Stomach (tissue), 9 donors: Measurements from ENCODE around the gene PMVK. TPM values are rescaled to one million over a fixed set of nuclear protein-coding genes. Genes with fewer than 3 reads are reported as not detected.

Experiments
- DNase-seq, 2 donors: peaks; one replicate each; pipeline versions ENCODE4 v3.0.0 to v3.0.0-alpha.2; 2013 to 2019
- H3K27ac ChIP-seq, 5 donors: fragments of 200-600 bp in 4 of 5; sonication (generic) in 4 of 5; one replicate each; pipeline ENCODE4 v1.5.1; 2013 to 2019; ENCODE audit warnings: mild to moderate bottlenecking in 1 of 5, moderate library complexity in 1 of 5
- H3K27me3 ChIP-seq, 3 donors: fragments of 200-600 bp; sonication (generic); one replicate each; pipeline ENCODE4 v1.5.1; 2017 to 2019; ENCODE audit warnings: mixed run types in 1 of 3
- H3K36me3 ChIP-seq, 4 donors: fragments of 200-600 bp; sonication (generic); 1 replicate in 3 of 4; 2 replicates in 1 of 4; pipeline ENCODE4 v1.5.1; 2016 to 2019
- H3K4me1 ChIP-seq, 4 donors: fragments of 200-600 bp; sonication (generic); one replicate each; pipeline ENCODE4 v1.5.1; 2016 to 2019
- H3K4me3 ChIP-seq, 4 donors: fragments of 200-600 bp; sonication (generic) in 3 of 4; one replicate each; pipeline ENCODE4 v1.5.1; 2016 to 2019; ENCODE audit warnings: mild to moderate bottlenecking in 1 of 4
- H3K9me3 ChIP-seq, 4 donors: fragments of 200-600 bp; sonication (generic); one replicate each; pipeline ENCODE4 v1.5.1; 2016 to 2019
- EP300 ChIP-seq: sonication (generic); formaldehyde crosslinking; IDR thresholded peaks from one replicate; pipeline ENCODE4 v1.6.1; 2017; ENCODE audit warnings: antibody characterized with exemption
- POLR2A ChIP-seq, 4 donors: fragments of 450-650 bp; IDR thresholded peaks; one replicate each; pipeline ENCODE4 v1.6.1; 2016; ENCODE audit warnings: antibody characterized with exemption in 4 of 4, control low read depth in 2 of 4, mild to moderate bottlenecking in 1 of 4, moderate library complexity in 1 of 4
- POLR2AphosphoS5 ChIP-seq, 3 donors: sonication (generic); formaldehyde crosslinking; IDR thresholded peaks; one replicate each; pipeline ENCODE4 v1.6.1; 2016; ENCODE audit warnings: antibody characterized with exemption in 3 of 3
- WGBS, 5 donors: extraction: QIAGEN DNeasy Blood & Tissue Kit in 3 of 5; methylation state at CpG; one replicate each; pipeline versions ENCODE4 v1.1.5 to v1.1.7; 2013 to 2018; 5-methylcytosine and 5-hydroxymethylcytosine counted together
- intact Hi-C: fragments of 100-400 bp; cut with DNase I; formaldehyde crosslinking; loops from one replicate; pipeline ENCODE4 v1.15.1; 2023; ENCODE audit warnings: low total_unique reads
- polyA plus RNA-seq, 3 donors: library from polyadenylated mRNA; stranded (reverse); fragments of 200-250 nt; gene quantifications; one replicate each; pipeline ENCODE4 v1.2.3, GENCODE V29; 2013
- total RNA-seq, 5 donors: library from RNA; depleted of rRNA; stranded (reverse); fragments of >200 nt; gene quantifications; one replicate each; pipeline versions ENCODE4 v1.1.0 to v1.2.3, GENCODE V29; 2014 to 2016
- TF ChIP-seq, protein P1 (sequence below), 7 experiments: fragments of 450-650 bp in 4 of 7; fragments of 200-600 bp in 3 of 7; sonication (generic) in 3 of 7; IDR thresholded peaks; one replicate each; pipeline ENCODE4 v1.5.1; 2016 to 2019; ENCODE audit warnings: antibody characterized with exemption in 7 of 7, control low read depth in 2 of 7, mild to moderate bottlenecking in 1 of 7
- donor health status: healthy with polysubstance abuse.
- donor health status: Bipolar disorder and iron deficiency.
- donor health status: healthy.

Gene PMVK
- total and polyA plus RNA-seq, 8 donors: 10.1 to 57.1 (median 41.1) TPM

DNA sequence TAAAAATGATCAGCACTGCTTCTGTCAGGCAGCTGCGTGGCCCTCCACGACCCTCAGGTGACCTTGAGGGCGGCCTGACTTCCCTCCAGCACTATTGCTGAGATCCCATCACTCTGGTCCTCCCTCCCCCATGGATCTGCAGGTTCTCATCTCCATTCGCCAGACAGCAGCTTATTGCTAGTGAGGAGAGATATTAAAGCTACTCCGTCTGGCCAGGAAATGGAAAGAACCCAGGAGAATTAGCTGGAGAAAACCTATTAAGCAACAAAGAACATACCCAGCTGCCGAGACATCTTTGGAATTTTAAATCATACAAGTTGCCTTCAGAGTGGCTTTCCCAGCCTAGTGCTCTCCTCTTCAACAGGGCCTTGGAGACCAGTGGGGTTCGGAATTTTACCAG lies 40.7 kb downstream of the PMVK start:
- 65 to 75% (median 70%) methylated on average over 7 of the region's 7 CpGs for WGBS, 5 donors
- no peak for DNase-seq
- no peak overlapping the region for H3K4me3 ChIP-seq

DNA sequence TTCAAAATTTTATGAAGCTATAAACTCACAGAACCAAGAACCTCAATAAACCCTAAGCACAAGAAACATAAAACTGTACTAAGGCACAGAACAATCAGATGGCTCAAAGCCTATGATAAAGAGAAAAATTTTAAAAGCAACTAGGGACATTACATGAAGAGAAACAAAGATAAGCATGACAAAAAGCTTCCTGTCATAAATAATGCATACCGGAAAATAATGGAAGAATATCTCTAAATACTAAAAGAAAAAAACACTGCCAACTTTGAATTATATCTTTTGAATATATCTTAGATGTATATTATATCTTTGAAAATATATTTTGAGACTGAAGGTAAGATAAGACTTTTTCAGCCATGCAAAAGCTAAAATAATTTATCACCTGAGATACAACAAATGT lies 45.1 kb downstream of the PMVK start:
- Histone ChIP-seq H3K9me3 (no peaks in the 10 kb centered on the region), H3K4me1 (no peaks in the 10 kb centered on the region), H3K36me3 (no peaks in the 10 kb centered on the region), H3K27ac (no peak overlapping the region), H3K27me3 (peaks cover 0 to 8% (median 0%) of the 10 kb centered on the region in 3 donors), H3K4me3 (no peak overlapping the region)
- no peak for DNase-seq
- WGBS, 5 donors: 39 to 80% (median 69%) methylated on average over 1 of the region's 1 CpG
- TF ChIP-seq EP300: no peak
- TF ChIP-seq, protein P1, sequence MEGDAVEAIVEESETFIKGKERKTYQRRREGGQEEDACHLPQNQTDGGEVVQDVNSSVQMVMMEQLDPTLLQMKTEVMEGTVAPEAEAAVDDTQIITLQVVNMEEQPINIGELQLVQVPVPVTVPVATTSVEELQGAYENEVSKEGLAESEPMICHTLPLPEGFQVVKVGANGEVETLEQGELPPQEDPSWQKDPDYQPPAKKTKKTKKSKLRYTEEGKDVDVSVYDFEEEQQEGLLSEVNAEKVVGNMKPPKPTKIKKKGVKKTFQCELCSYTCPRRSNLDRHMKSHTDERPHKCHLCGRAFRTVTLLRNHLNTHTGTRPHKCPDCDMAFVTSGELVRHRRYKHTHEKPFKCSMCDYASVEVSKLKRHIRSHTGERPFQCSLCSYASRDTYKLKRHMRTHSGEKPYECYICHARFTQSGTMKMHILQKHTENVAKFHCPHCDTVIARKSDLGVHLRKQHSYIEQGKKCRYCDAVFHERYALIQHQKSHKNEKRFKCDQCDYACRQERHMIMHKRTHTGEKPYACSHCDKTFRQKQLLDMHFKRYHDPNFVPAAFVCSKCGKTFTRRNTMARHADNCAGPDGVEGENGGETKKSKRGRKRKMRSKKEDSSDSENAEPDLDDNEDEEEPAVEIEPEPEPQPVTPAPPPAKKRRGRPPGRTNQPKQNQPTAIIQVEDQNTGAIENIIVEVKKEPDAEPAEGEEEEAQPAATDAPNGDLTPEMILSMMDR (IDR thresholded peaks at IDR 0.05): no peak
- TF ChIP-seq POLR2A (IDR thresholded peaks at IDR 0.05): no peak
- no peak for TF ChIP-seq POLR2AphosphoS5 (IDR thresholded peaks at IDR 0.05)
- intact Hi-C loops: no loop called here

More for the DNA sequence above, 40.7 kb downstream of the PMVK start:
- no peaks in the 10 kb centered on the region for H3K27me3 ChIP-seq
- no peaks in the 10 kb centered on the region for H3K36me3 ChIP-seq
- no peaks in the 10 kb centered on the region for H3K9me3 ChIP-seq
- no peaks in the 10 kb centered on the region for H3K4me1 ChIP-seq
- no peak overlapping the region for H3K27ac ChIP-seq
- TF ChIP-seq, protein P1 (IDR thresholded peaks at IDR 0.05): no peak
- no peak for TF ChIP-seq POLR2A (IDR thresholded peaks at IDR 0.05)
- no peak for TF ChIP-seq EP300
- TF ChIP-seq POLR2AphosphoS5 (IDR thresholded peaks at IDR 0.05): no peak
- intact Hi-C loops: no loop called here

DNA sequence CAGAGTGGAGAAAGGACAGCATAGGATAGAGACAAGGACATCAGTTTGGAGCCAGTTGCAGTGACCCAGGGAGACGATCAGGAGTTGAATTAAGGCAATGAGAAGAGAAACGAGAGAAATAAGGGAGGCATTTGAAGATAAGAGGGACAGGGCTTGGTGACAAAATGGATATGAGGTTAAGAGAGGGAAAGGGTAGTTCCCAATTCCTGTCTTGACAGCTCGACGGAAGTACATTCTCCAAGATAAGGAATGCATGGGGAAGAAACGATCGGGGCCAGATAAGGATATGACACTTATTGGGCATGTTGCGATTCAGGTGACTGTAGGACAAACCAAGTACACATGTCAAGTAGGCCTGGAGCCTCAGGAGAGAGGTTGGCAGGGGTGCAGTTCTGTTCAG lies 47.8 kb downstream of the PMVK start:
- Histone ChIP-seq H3K9me3 (no peaks in the 10 kb centered on the region), H3K4me3 (no peak overlapping the region), H3K27me3 (peaks cover 0 to 8% (median 0%) of the 10 kb centered on the region in 3 donors), H3K27ac (no peak overlapping the region), H3K36me3 (no peaks in the 10 kb centered on the region), H3K4me1 (no peaks in the 10 kb centered on the region)
- 66 to 77% (median 73%) methylated on average over 7 of the region's 7 CpGs for WGBS, 5 donors
- TF ChIP-seq EP300 (no peak), POLR2A (IDR thresholded peaks at IDR 0.05) (no peak), POLR2AphosphoS5 (IDR thresholded peaks at IDR 0.05) (no peak)
- TF ChIP-seq, protein P1 (IDR thresholded peaks at IDR 0.05): no peak
- intact Hi-C loops: no loop called here
- no peak for DNase-seq

DNA sequence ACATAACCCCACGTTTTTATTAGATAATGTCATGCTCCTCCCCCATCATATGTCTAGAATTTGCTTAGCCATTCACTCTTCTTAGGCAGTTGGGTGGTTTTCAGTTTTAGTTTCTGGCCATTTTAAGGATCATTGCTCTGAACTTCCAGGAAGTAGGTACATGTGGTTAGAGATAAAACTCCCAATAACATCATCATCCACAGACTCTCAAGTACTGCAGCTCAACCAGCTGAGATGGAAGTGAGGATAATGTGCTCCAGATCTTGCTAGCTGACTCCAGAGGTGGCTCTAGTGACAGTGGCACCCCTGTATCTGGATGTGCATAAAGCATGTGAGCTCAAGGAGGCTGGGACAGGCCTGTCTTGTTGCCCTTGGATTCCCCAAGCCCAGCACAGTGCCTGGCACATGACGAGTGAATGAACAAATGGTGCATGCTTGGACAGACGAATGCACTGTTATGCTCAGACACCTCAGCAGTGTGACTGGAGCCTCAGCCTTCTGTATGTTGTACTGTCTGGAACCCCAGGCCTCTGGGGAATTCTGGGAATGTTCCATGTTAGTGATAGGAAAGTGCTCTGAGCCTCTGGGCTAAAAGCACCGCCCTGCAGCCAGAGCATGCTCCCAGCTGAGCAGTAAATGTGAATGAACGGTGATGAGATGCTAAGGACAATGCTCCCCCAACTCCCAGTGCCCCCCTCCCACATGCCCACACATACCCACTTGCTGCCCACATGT lies 50.1 kb downstream of the PMVK start:
- H3K27ac ChIP-seq: no peak overlapping the region
- H3K9me3 ChIP-seq: no peaks in the 10 kb centered on the region
- WGBS, 5 donors: 64 to 72% (median 70%) methylated on average over 4 to 5 of the region's 5 CpGs
- intact Hi-C loops: no loop called here
- TF ChIP-seq POLR2AphosphoS5 (IDR thresholded peaks at IDR 0.05): no peak
- TF ChIP-seq, protein P1 (IDR thresholded peaks at IDR 0.05): no peak
- TF ChIP-seq EP300: no peak
- TF ChIP-seq POLR2A (IDR thresholded peaks at IDR 0.05): no peak
- H3K36me3 ChIP-seq: no peaks in the 10 kb centered on the region
- no peak for DNase-seq
- H3K4me1 ChIP-seq: no peaks in the 10 kb centered on the region
- H3K27me3 ChIP-seq: peaks cover 0 to 8% (median 0%) of the 10 kb centered on the region in 3 donors
- no peak overlapping the region for H3K4me3 ChIP-seq
